ENCODE data around the gene NACC2.

DNA sequence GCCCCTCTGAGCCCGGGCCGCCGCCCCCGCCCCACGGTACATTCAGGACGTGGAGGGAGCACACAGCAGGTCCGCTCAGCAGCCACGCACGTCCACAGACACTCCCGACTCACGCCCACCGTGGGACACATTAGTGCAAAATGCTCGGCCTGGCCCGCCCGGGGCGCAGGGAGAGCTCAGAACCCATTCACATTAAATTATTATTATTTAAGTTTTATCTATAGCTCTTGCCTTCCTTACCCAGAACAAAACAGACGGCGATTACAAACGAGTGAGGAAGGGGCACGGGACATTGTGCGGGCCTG lies 86.4 kb downstream of the NACC2 start:
- TF ChIP-seq, protein P1, sequence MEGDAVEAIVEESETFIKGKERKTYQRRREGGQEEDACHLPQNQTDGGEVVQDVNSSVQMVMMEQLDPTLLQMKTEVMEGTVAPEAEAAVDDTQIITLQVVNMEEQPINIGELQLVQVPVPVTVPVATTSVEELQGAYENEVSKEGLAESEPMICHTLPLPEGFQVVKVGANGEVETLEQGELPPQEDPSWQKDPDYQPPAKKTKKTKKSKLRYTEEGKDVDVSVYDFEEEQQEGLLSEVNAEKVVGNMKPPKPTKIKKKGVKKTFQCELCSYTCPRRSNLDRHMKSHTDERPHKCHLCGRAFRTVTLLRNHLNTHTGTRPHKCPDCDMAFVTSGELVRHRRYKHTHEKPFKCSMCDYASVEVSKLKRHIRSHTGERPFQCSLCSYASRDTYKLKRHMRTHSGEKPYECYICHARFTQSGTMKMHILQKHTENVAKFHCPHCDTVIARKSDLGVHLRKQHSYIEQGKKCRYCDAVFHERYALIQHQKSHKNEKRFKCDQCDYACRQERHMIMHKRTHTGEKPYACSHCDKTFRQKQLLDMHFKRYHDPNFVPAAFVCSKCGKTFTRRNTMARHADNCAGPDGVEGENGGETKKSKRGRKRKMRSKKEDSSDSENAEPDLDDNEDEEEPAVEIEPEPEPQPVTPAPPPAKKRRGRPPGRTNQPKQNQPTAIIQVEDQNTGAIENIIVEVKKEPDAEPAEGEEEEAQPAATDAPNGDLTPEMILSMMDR (IDR thresholded peaks at IDR 0.05; ENCODE audit: low read length), result no peak
- no peak for TF ChIP-seq EZH2phosphoT487 (IDR thresholded peaks at IDR 0.05; ENCODE audit: low read length)

All from MM.1S (cell line).